ENCODE data around the gene PARN.
"Not testable (repeated sequence)": the region's sequence is repeated elsewhere in the genome, so short reads cannot be mapped to it uniquely, and the experiment has no call there.

The PARN gene, protein sequence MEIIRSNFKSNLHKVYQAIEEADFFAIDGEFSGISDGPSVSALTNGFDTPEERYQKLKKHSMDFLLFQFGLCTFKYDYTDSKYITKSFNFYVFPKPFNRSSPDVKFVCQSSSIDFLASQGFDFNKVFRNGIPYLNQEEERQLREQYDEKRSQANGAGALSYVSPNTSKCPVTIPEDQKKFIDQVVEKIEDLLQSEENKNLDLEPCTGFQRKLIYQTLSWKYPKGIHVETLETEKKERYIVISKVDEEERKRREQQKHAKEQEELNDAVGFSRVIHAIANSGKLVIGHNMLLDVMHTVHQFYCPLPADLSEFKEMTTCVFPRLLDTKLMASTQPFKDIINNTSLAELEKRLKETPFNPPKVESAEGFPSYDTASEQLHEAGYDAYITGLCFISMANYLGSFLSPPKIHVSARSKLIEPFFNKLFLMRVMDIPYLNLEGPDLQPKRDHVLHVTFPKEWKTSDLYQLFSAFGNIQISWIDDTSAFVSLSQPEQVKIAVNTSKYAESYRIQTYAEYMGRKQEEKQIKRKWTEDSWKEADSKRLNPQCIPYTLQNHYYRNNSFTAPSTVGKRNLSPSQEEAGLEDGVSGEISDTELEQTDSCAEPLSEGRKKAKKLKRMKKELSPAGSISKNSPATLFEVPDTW

DNA sequence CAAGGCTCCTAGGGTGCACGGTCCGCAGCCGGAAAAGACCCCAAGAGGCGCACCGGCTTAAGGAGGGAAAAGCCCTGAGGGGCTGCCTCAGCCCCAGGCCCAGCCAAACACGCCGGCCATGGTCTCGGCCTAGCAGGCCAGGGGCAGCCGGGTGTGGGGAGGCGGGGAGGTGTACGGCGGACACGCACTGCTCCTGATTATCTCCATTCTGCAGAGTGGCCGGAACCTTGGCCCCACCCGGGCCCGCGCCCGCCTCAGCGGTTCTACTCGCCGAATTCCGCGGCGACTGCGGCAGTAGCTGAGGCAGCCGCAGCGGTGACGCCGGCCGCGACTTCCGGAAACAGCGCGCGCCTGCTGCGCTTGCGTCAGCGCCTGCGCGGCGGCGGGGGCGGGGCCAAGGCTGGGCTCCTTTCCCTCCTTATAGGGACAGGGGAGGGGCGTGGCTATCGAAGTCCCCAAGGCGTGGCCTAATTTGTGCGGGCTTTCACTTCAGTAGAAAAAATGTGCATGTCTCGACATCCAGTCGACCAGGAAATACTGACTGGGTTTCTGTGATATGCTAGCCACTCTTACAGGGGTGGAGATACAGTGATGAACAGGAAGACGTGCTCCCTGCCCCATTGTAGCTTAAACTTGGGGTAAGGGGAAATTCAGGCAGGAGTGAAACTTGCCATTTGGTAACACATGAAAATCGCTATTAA lies at the start of gene PARN:
PARN (minus strand) TSS at position 342 of the 701 bp plus-strand sequence; CDS start at position 207, 135 bp downstream.
- DNase-seq (ENCODE audit: low read depth), result peak; percentile 96

DNA sequence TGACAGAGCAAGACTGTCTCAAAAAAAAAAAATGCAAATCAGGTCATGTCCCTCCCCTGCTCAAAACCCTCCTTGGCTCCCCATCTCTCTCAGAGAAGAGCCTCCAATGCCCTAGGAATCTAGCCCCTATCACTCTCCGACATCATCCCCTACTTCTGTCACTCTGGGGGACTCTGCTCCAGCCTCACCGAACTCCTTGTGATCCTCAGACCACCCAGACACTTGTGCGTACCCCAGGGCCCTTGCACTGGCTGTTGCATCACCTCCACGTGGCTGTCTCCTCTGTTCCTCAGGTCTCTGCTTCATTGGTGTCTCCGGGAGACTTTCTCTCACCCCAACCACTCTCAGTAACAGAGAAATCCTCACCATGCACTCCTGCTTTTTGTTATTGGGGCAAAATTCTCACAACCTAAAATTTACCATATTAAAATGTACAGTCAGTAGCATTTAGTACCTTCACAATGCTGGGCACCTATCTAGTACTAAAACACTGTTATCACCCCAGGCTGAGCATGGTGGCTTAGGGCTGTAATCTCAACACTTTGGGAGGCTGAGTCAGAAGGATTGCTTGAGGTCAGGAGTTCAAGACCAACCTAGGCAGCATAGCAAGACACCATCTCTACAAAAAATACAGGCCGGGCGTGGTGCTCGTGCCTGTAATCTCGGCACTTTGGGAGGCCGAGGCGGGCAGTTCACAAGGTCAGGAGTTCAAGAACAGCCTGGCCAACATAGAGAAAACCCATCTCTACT lies 48.9 kb upstream of the PARN start:
- DNase-seq (ENCODE audit: low read depth), result no peak

- DNase-seq (ENCODE audit: low read depth), result no peak
These were observed 47.6 kb upstream of the PARN start for GRCh38 chr16:14677627-14678026.

DNA sequence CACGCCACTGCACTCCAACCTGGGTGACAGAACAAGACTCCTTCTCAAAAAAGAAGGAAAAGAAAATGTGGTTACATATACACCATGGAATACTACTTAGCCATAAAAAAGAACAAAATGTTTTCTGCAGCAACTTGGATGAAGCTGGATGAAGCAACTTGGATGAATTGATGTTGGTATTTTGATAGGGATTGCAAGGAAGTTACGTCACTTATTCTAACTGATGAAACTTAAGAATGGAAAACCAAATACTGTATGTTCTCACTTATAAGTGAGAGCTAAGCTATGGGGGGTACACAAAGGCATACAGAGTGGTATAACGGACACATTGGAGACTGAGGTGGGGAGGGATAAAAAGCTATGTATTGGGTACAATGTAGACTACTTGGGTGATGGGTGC lies 46.6 kb upstream of the PARN start:
- DNase-seq (ENCODE audit: low read depth), result no peak

DNA sequence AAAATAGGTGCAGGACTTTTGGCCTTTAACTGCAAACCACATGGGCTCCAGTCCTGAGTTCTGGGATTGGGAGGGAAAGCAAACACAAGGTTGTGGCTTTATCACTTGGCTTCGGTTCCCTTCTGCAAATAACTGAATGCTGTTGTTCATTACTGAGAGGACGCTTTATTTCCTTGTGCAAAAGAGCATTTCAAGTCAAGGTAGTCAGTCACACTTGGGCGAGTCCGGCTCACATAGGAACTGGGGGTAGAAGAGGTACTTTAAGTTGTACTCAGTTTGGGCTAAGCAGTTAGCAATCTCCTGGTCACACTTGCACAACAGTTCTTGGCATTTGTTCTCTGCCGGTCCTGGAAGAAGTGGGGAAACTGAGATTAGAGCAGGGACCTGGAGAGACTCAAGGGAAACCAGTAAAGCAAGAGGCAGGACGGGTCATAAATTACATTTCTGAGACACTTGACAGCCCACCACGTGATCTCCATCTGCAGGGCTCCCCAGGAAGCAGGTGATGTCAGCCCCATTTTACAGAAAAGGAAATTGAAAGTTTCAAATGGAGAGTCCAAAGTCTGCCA lies 42.4 kb upstream of the PARN start:
- no peak for DNase-seq (ENCODE audit: low read depth)

DNA sequence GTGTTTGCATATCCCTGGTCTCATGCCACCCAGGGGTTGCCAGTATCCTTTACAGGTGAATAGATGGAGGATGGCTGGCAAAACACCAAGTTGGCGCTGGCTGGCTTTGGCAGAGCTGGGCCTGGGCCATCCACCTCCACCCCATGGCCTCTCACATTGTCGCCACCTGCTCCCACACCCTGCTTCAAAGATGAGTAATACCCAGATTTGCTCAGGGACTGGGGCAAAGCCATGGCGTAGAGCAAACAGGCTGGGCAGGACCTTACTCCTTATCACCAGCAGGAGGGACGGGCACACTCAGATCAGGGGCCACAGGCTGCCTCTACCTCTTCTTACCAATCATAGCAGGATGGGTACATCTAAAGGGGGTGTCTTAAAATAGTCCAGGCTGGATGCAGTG lies 39.7 kb upstream of the PARN start:
- no peak for DNase-seq (ENCODE audit: low read depth)

GRCh38 chr16:14668556-14669223 lies 38.6 kb upstream of the PARN start:
- no peak for DNase-seq (ENCODE audit: low read depth)

- no peak for DNase-seq (ENCODE audit: low read depth)
These were observed 37.5 kb upstream of the PARN start for GRCh38 chr16:14667347-14668266.

DNA sequence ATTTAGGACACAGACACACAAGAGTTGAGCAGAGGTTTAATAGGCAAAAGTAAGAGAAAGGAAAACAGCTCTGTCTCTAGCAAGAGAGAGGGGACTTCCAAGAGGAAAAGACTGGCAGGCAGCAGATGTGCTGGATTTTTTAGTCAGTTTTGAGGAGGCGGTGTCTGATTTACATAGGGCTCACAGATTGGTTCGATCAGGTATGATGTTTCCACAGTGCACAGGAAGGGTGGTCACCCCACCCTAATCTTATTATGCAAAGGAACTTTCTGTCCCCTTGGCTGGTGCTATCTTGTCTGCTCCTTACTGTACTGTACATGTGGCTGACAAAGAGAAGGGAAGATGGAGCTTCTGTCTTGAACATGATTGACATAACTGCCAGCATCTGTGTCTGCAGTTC lies 28.0 kb upstream of the PARN start:
- no peak for DNase-seq (ENCODE audit: low read depth)

- DNase-seq (ENCODE audit: low read depth), result no peak
These were observed 22.7 kb upstream of the PARN start for GRCh38 chr16:14652726-14653125.

DNA sequence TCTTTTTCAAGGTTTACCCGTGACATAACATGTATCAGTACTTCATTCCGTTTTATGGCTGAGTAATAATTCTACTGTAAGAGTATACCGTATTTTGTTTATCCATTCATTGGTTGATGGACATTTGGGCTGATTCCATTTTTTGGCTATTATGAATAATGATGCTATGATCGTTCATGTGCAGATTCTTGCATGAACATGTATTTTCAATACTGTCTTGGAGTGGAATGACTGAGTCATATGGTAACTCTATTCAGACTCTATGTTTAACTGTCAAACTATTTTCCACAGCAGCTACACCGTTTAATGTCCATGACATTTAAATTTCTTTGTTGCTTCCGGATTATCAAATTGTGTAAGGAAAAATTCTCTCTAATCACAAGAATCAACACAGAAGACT lies 20.6 kb upstream of the PARN start:
- no peak for DNase-seq (ENCODE audit: low read depth)

DNA sequence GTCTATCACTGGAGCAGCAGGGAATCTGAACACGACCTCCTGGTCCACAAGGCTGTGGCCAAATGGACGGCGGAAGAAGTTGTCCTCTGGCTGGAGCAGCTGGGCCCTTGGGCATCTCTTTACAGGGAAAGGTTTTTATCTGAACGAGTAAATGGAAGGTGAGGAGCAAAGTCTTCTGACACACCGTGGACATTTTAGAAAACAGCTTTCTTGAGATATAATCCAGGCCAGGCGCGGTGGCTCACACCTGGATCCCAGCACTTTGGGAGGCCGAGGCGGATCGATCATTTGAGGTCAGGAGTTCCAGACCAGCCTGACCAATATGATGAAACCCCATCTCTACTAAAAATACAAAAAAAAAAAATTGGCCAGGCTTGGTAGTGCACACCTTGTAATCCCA lies 19.8 kb upstream of the PARN start:
- DNase-seq (ENCODE audit: low read depth), result no peak

DNA sequence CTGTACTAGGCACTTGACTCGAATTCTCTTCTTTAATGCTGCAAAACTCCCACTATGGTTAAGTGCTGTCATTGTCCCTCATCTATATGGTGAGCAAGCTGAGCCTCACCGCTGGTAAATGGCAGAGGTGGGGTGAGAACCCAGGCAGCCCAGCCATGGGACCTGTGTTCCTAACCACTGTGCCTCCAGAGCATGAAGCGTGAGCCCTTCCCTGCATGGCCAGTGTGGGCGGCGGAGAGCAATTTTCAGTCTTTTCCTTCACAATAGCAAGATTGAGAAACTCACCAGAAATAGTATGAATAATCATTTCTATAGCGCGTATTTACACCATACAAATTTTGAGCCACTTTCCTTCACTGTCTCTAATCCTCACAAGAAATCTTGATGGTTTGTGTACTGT lies 11.9 kb upstream of the PARN start:
- DNase-seq (ENCODE audit: low read depth), result no peak

- DNase-seq (ENCODE audit: low read depth), result no peak
These were observed 11.1 kb upstream of the PARN start for GRCh38 chr16:14641206-14641605.

DNA sequence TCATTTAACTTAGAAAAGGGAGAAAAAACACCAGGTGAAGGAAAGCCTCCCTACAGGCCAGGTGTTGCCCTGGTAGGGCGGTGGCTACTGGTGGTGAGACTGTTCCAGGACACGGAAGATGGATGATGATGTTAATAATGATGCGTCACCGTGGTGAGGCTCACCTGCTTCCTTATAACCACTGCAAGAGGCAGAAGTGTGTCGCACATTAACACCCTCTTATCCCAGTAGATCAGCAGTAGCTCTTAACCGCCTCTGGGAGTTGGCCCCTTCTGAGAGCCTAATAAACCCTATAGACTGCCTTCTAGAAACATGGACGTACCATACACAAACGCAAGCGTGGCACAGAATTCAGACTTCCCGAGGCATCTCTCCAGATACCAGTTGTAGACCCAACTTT lies 10.5 kb upstream of the PARN start:
- no peak for DNase-seq (ENCODE audit: low read depth)

DNA sequence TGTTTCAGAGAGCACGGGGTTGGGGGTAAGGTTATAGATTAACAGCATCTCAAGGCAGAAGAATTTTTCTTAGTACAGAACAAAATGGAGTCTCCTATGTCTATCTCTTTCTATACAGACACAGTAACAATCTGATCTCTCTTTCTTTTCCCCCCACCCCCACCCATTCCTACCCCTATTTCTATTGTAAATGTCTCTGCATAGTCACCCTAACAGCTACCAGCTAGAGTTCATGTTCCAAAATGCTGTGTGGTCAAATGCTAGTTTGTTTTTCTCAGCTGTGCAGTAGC lies 6.8 kb upstream of the PARN start:
- not testable (repeated sequence) for DNase-seq (ENCODE audit: low read depth)

- DNase-seq (ENCODE audit: low read depth), result not testable (repeated sequence)
These were observed 6.3 kb upstream of the PARN start for GRCh38 chr16:14636179-14636950.

DNA sequence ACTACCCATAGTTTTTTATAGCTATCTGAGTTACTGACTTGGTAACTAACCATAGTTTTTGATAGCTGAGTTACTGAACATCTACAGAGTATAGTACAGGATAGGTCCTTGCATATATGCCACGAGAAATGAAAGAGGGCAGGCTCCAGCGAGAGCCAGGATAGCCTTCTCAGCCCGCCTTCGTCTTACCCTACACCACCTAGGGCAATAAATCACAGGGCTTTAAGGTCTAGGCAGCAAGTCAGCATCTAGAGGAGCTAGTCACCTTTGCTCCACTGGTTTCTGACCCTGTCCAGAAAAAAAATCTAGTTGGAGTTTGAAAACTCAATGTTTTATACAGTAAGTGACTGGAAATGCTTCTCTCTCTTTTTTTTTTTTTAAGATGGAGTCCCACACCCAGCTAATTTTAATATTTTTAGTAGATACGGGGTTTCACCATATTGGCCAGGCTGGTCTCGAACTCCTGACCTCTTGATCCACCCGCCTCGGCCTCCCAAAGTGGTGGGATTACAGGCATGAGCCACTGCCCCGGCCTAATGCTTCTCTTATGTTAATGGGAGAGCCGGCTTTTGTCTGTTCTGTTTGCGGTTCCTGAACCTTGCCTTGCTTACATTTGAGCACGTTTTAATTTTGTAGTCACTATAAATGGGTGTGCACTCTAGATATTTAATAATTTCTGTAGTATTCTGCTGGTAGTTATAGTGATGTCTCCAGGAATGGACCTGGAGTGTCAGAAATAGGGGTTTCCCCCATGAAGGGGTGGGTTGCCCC lies 5.5 kb upstream of the PARN start:
- no peak for DNase-seq (ENCODE audit: low read depth)

- no peak for DNase-seq (ENCODE audit: low read depth)
These were observed 4.3 kb upstream of the PARN start for GRCh38 chr16:14634389-14634725.
